GM23338 (cell line): Measurements from ENCODE around the gene TBC1D19. TPM values are rescaled to one million over a fixed set of nuclear protein-coding genes. Genes with fewer than 3 reads are reported as not detected.

Experiments used
- ATAC-seq: fragments of 200-7000 bp; cut with Tn5 transposase; 3 replicates; pipeline ENCODE4 v1.9.1; 2020
- DNase-seq: peaks from one replicate; pipeline ENCODE4 v3.0.0-alpha.2; 2015; ENCODE audit warnings: low spot score
- H2AFZ ChIP-seq: fragments of 200-600 bp; sonication (generic); 2 replicates; pipeline ENCODE4 v1.8.0; 2016; ENCODE audit warnings: antibody characterized with exemption, mild to moderate bottlenecking, moderate library complexity
- H3F3A ChIP-seq: fragments of 200-600 bp; sonication (generic); replicated peaks from 2 replicates; pipeline ENCODE4 v1.8.0; 2017; ENCODE audit warnings: antibody characterized with exemption, mixed run types, low read depth
- H3K27ac ChIP-seq: fragments of 200-600 bp; sonication (generic); 2 replicates; pipeline ENCODE4 v1.6.1; 2016; ENCODE audit warnings: low read depth
- H3K27me3 ChIP-seq: fragments of 200-600 bp; sonication (generic); 2 replicates; pipeline ENCODE4 v1.8.0; 2016; ENCODE audit warnings: mild to moderate bottlenecking, mixed run types, moderate library complexity; ENCODE audit not compliant: insufficient read depth
- H3K36me3 ChIP-seq: fragments of 200-600 bp; sonication (generic); 2 replicates; pipeline ENCODE4 v1.8.0; 2016; ENCODE audit warnings: mild to moderate bottlenecking; ENCODE audit not compliant: insufficient read depth
- H3K4me1 ChIP-seq: fragments of 200-600 bp; sonication (generic); 2 replicates; pipeline ENCODE4 v1.8.0; 2016; ENCODE audit warnings: mild to moderate bottlenecking, moderate library complexity; ENCODE audit not compliant: insufficient read depth
- H3K4me2 ChIP-seq: fragments of 200-600 bp; sonication (generic); 2 replicates; pipeline ENCODE4 v1.7.1; 2017; ENCODE audit warnings: mixed run types
- H3K4me3 ChIP-seq: fragments of 200-600 bp; sonication (generic); 2 replicates; pipeline ENCODE4 v1.6.1; 2016; ENCODE audit warnings: mixed run types
- H3K79me2 ChIP-seq: fragments of 200-600 bp; sonication (generic); replicated peaks from 2 replicates; pipeline ENCODE4 v1.8.0; 2017; ENCODE audit warnings: mild to moderate bottlenecking; ENCODE audit not compliant: insufficient read depth
- H3K9me2 ChIP-seq: fragments of 200-600 bp; sonication (generic); 2 replicates; pipeline ENCODE4 v1.8.0; 2017; ENCODE audit not compliant: insufficient read depth
- H4K20me1 ChIP-seq: fragments of 200-600 bp; sonication (generic); replicated peaks from 2 replicates; pipeline ENCODE4 v1.8.0; 2017; ENCODE audit warnings: mild to moderate bottlenecking; ENCODE audit not compliant: insufficient read depth
- H3K27ac Mint-ChIP-seq: 2 replicates; pipeline ENCODE4 v1.8.0; 2020; ENCODE audit warnings: inconsistent platforms, mild to moderate bottlenecking, moderate library complexity, mixed read lengths
- H3K27me3 Mint-ChIP-seq: 3 replicates; pipeline ENCODE4 v1.8.0; 2022; ENCODE audit warnings: low read depth, mild to moderate bottlenecking, moderate library complexity, mixed read lengths, inconsistent platforms; ENCODE audit not compliant: insufficient read depth, poor library complexity
- H3K36me3 Mint-ChIP-seq: 3 replicates; pipeline ENCODE4 v1.8.0; 2021; ENCODE audit warnings: low read depth, mild to moderate bottlenecking, inconsistent platforms, moderate library complexity, mixed read lengths
- H3K4me1 Mint-ChIP-seq: 3 replicates; pipeline ENCODE4 v1.8.0; 2020; ENCODE audit warnings: mild to moderate bottlenecking, inconsistent platforms, mixed read lengths
- H3K4me3 Mint-ChIP-seq: 3 replicates; pipeline ENCODE4 v1.8.0; 2021; ENCODE audit warnings: moderate library complexity, mild to moderate bottlenecking, inconsistent platforms, mixed read lengths
- H3K9me3 Mint-ChIP-seq: 3 replicates; pipeline ENCODE4 v1.8.0; 2020; ENCODE audit warnings: moderate library complexity, mild to moderate bottlenecking, inconsistent platforms, mixed read lengths
- CREB1 ChIP-seq: fragments of 250-450 bp; sonication (Bioruptor Pico); IDR thresholded peaks from 2 replicates; pipeline ENCODE4 v1.5.0; 2020; ENCODE audit warnings: low read depth, mild to moderate bottlenecking, moderate library complexity
- CTCF ChIP-seq, 2 experiments: fragments of 200-600 bp in 1 of 2; sonication (generic) in 1 of 2; conservative IDR thresholded peaks; 2 replicates each; pipeline versions ENCODE4 v1.5.1 to v1.6.1; 2016 to 2017; ENCODE audit warnings: antibody characterized with exemption in 2 of 2, low read depth in 2 of 2, mild to moderate bottlenecking in 2 of 2, moderate library complexity in 1 of 2
- EZH2phosphoT487 ChIP-seq: fragments of 200-600 bp; sonication (generic); IDR thresholded peaks from one replicate; pipeline ENCODE4 v1.8.1; 2018; ENCODE audit warnings: antibody characterized with exemption; ENCODE audit not compliant: unreplicated experiment
- NANOG ChIP-seq: IDR thresholded peaks from 2 replicates; pipeline ENCODE4 v1.6.1; 2016; ENCODE audit warnings: antibody characterized with exemption, borderline replicate concordance
- POLR2AphosphoS5 ChIP-seq: IDR thresholded peaks from 2 replicates; pipeline ENCODE4 v1.6.1; 2016; ENCODE audit warnings: antibody characterized with exemption, low read depth
- REST ChIP-seq: IDR thresholded peaks from one replicate; pipeline ENCODE4 v1.6.1; 2018; ENCODE audit warnings: antibody characterized with exemption; ENCODE audit not compliant: unreplicated experiment
- polyA plus RNA-seq: library from polyadenylated mRNA; unstranded; fragments of >200 nt; fragmentation: Nextera tagmentation; extraction: Ambion mirVana; gene quantifications from 2 replicates; pipeline ENCODE4 v1.2.1, GENCODE V29; 2016
- total RNA-seq: library from RNA; depleted of rRNA; stranded (reverse); fragments of >200 nt; shearing (Covaris generic); gene quantifications from 2 replicates; pipeline ENCODE4 v1.2.3, GENCODE V29; 2014

Gene TBC1D19
- total and polyA plus RNA-seq, 2 experiments from 2014 or later: 1.9 to 4.3 TPM

- TF ChIP-seq REST: no peak
- no peak for TF ChIP-seq CTCF (conservative IDR thresholded peaks at IDR 0.05; ENCODE audit: low read depth in 2 of 2)
- no peak for TF ChIP-seq NANOG
- TF ChIP-seq CREB1 (CRISPR knock-in tag): no peak
Measured at GRCh38 chr4:26789208-26789607, 205.3 kb downstream of the TBC1D19 start (continued).

- Histone ChIP-seq H3K27me3 (no peaks in the 10 kb centered on the region), H3K4me1 (no peaks in the 10 kb centered on the region), H3K4me2 (no peak overlapping the region), H3K27ac (no peak overlapping the region), H2AFZ (no peak overlapping the region), H3K79me2 (no peaks in the 10 kb centered on the region), H4K20me1 (no peaks in the 10 kb centered on the region), H3F3A (no peaks in the 10 kb centered on the region), H3K4me3 (no peak overlapping the region), H3K36me3 (no peaks in the 10 kb centered on the region), H3K9me2 (no peaks in the 10 kb centered on the region)
- peaks cover 1% of the 10 kb centered on the region for H3K27me3 Mint-ChIP-seq
- H3K27ac Mint-ChIP-seq: no peak overlapping the region
- no peaks in the 10 kb centered on the region for H3K36me3 Mint-ChIP-seq
- TF ChIP-seq EZH2phosphoT487: no peak
- TF ChIP-seq CTCF (conservative IDR thresholded peaks at IDR 0.05; ENCODE audit: low read depth in 2 of 2): no peak
- TF ChIP-seq CREB1 (CRISPR knock-in tag): no peak
- no peak for TF ChIP-seq POLR2AphosphoS5
- no peak for DNase-seq
- no peak for ATAC-seq
- peaks cover 7% of the 10 kb centered on the region for H3K4me1 Mint-ChIP-seq
- no peaks in the 10 kb centered on the region for H3K9me3 Mint-ChIP-seq
- no peak overlapping the region for H3K4me3 Mint-ChIP-seq
Measured at GRCh38 chr4:26791346-26791745, 207.5 kb downstream of the TBC1D19 start.
